GM12873 (cell line): ENCODE measurements around the gene SLCO3A1.
A peak's percentile ranks its signal among the peaks of the same experiment; 100 is the strongest.

ENCODE experiments used
- TF ChIP-seq, protein P1 (sequence below): IDR thresholded peaks from 2 replicates; pipeline ENCODE4 v1.5.1; 2012; ENCODE audit warnings: low read depth, mild to moderate bottlenecking, moderate library complexity, low read length, control low read depth; ENCODE audit not compliant: insufficient read depth; ENCODE audit errors: missing control alignments

The SLCO3A1 gene

GRCh38 chr15:92087211-92087610 lies 233.7 kb downstream of the SLCO3A1 start:
- TF ChIP-seq, protein P1, sequence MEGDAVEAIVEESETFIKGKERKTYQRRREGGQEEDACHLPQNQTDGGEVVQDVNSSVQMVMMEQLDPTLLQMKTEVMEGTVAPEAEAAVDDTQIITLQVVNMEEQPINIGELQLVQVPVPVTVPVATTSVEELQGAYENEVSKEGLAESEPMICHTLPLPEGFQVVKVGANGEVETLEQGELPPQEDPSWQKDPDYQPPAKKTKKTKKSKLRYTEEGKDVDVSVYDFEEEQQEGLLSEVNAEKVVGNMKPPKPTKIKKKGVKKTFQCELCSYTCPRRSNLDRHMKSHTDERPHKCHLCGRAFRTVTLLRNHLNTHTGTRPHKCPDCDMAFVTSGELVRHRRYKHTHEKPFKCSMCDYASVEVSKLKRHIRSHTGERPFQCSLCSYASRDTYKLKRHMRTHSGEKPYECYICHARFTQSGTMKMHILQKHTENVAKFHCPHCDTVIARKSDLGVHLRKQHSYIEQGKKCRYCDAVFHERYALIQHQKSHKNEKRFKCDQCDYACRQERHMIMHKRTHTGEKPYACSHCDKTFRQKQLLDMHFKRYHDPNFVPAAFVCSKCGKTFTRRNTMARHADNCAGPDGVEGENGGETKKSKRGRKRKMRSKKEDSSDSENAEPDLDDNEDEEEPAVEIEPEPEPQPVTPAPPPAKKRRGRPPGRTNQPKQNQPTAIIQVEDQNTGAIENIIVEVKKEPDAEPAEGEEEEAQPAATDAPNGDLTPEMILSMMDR = no peak

DNA sequence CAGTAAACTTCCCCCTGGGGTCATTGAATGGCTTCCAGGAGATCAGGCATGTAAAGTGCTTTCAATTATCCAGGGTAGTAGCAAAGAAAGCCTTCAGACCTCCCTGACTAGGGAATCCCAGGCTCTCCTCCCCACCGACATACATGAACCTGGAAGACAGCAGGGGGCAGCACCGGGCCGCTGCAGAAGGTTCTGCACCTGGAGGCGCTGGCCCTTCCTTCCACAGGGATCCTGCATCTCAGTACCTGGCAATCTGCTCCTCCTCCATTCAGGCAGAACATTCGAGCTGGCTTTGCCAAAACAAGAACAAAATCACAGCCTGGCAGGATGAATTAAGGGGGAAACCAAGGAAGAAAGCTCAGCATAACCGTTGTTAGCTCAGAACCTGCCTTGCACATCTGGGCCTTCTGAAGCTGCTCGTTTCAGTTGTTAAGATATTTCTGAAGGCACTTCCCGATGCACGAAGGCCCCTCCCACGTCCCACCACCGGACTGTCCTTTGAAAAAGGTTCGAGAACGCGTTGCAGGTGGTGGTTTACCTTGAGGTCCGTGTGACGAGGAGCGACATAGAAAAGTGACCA lies 237.7 kb downstream of the SLCO3A1 start:
- TF ChIP-seq, protein P1 = peak; percentile 66

DNA sequence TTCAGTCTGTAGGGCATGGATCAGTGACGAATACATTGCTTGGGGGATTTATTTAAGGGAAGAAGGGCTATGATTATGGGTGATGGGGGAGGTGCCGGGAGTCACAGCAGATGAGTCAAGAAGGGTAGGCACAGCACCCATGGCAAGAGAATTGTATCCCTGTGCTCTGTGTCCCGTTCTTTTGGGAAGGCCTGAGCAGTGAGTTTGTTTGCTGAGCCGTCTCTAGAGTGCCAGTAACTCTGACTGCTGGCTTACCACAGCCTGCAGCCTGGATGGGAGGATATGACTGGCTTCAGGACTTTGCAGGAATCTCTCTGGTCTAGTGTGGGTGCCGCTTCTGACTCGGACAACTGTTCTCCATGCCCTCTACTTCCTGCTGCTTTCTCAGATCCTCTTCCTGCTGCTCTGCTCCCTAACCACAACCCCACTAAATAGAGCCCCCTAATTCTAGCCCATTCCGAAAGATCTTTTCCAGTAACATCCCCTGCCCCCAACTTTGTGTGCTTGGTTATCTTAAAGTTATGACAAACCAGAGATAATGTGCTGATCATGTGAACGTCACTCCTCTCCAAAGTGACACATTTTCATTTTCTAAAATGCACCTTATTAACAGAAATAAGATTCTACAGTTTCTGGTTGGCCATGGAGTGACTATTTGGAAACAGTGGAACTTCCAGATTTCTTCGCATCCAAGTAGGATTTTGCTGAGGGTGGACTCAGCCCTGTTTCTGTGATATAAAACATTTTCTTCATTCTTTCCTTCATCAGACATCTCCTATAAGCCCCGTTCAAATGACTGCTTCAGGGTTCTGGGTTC lies 239.0 kb downstream of the SLCO3A1 start:
- TF ChIP-seq, protein P1 = no peak

- TF ChIP-seq, protein P1 = no peak
These were observed 242.2 kb downstream of the SLCO3A1 start for GRCh38 chr15:92095693-92096092.

DNA sequence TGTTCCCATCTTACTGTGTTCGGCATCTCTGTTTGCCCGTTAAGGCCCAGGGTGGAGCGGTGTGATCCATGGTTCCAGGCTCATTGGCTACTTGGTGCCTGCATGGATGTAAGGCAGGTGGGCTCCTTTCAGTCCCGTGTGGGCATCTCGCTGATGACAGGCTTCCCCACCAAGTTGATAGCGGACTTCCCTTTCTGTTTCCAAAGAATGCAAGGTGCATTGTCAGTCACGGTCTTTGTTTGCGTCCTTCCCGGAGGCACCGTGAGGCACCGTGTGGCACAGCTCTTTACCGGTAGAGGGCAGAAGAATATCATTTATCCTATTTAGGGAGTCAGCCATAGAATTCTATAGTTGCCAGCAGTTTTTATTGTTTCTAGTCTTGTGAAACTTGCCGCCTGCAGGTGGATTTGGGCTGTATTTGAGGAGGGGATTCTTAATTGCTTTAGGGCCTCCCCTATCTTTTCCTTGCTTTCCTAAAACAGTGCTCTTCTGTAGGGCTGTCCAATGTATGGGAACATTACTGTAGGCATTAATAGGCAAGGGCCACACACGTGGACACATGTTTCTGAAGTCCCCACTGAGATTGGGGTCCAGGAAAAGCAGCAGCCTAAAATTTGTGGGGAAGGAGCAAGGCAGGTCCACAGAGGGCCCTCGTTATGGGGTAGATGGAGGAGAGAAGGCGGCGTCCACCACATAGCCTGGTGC lies 244.1 kb downstream of the SLCO3A1 start:
- TF ChIP-seq, protein P1 = peak; percentile 78

- TF ChIP-seq, protein P1 = no peak
These were observed 245.4 kb downstream of the SLCO3A1 start for GRCh38 chr15:92098869-92099268.

DNA sequence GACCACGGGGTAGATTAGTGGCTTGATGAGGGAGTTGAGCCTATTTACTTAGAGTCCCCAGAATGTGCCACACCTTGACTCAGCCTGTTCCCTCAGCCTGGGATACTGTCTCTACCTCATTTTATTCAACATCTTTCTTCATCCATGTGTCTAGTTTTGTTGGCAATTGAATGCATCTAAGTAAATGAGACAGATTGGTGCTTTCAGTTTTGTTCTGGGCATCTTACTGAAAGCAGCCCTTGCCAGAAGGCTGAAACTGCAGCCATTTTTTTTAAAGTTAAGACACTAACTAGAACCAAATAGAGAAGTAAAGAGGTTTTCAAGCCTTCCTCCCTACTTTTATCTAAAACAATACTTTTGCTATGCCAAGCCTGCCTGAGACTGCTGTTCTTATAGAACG lies 246.8 kb downstream of the SLCO3A1 start:
- TF ChIP-seq, protein P1 = no peak
